Mammary epithelial cell (primary cell): Measurements from ENCODE around the gene C1orf159.

Experiments used
- EZH2 ChIP-seq: IDR thresholded peaks from 2 replicates; pipeline ENCODE4 v1.6.1; 2012; ENCODE audit warnings: low read length, inconsistent platforms, borderline replicate concordance
- TF ChIP-seq, protein P1 (sequence below), 2 donors: IDR thresholded peaks in 1 of 2; conservative IDR thresholded peaks in 1 of 2; 2 replicates each; pipeline ENCODE4 v1.5.1; 2011 to 2012; ENCODE audit warnings: inconsistent platforms in 2 of 2, low read length in 2 of 2, mild to moderate bottlenecking in 2 of 2, control low read depth in 1 of 2, low read depth in 1 of 2; ENCODE audit not compliant: insufficient read depth in 1 of 2; ENCODE audit errors: extremely low read depth in 1 of 2

DNA sequence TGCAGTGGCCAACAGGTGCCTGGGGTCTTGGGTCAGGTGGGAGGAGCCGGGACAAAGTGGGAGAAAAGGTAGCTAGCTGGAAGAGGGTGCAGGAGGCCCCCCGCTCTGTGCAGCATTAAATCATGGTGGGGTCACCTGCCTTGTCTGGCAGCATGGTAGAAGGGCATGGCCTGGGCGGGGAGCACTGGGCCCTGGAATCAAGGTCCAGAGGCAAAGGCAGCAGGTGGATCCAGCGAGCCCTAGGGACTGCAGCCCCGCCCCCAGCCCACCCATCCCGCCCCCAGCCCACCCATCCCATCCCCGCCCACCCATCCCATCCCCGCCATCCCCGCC, 41.1 kb upstream of the C1orf159 start:
- TF ChIP-seq, protein P1, sequence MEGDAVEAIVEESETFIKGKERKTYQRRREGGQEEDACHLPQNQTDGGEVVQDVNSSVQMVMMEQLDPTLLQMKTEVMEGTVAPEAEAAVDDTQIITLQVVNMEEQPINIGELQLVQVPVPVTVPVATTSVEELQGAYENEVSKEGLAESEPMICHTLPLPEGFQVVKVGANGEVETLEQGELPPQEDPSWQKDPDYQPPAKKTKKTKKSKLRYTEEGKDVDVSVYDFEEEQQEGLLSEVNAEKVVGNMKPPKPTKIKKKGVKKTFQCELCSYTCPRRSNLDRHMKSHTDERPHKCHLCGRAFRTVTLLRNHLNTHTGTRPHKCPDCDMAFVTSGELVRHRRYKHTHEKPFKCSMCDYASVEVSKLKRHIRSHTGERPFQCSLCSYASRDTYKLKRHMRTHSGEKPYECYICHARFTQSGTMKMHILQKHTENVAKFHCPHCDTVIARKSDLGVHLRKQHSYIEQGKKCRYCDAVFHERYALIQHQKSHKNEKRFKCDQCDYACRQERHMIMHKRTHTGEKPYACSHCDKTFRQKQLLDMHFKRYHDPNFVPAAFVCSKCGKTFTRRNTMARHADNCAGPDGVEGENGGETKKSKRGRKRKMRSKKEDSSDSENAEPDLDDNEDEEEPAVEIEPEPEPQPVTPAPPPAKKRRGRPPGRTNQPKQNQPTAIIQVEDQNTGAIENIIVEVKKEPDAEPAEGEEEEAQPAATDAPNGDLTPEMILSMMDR (conservative IDR thresholded peaks at IDR 0.05 in 1 of 2, IDR thresholded peaks at IDR 0.05 in 1 of 2; ENCODE audit: extremely low read depth in 1 of 2, insufficient read depth in 1 of 2, low read depth in 1 of 2, low read length in 2 of 2), result no peak
- no peak for TF ChIP-seq EZH2
